GM19239 (cell line): ENCODE measurements around the gene PLOD1.
"Not testable (repeated sequence)": the region's sequence is repeated elsewhere in the genome, so short reads cannot be mapped to it uniquely, and the experiment has no call there.

Experiments used
- DNase-seq: peaks from one replicate; pipeline ENCODE4 v3.0.0; 2011; ENCODE audit warnings: low spot score; ENCODE audit not compliant: insufficient read length
- FAIRE-seq: peaks from 2 replicates; lab custom pipeline; 2011; peaks lifted over from hg19 to GRCh38; lab: Jason Lieb, UNC

Gene PLOD1

GRCh38 chr1:11935733-11936132, 1.2 kb downstream of the PLOD1 start:
- FAIRE-seq, DNase-seq: not testable (repeated sequence)

- no peak for FAIRE-seq
- no peak for DNase-seq
Measured at GRCh38 chr1:11938722-11939526, 4.4 kb downstream of the PLOD1 start.

GRCh38 chr1:11939794-11940193, 5.3 kb downstream of the PLOD1 start:
- not testable (repeated sequence) for DNase-seq, FAIRE-seq

GRCh38 chr1:11940260-11940921, 5.9 kb downstream of the PLOD1 start:
- no peak for DNase-seq
- no peak for FAIRE-seq

- DNase-seq (no peak), FAIRE-seq (no peak)
Measured at GRCh38 chr1:11942280-11942679, 7.8 kb downstream of the PLOD1 start.

- DNase-seq (no peak), FAIRE-seq (no peak)
Measured at GRCh38 chr1:11943619-11944018, 9.1 kb downstream of the PLOD1 start.

- DNase-seq, result no peak
- FAIRE-seq, result no peak
Measured at GRCh38 chr1:11944358-11944931, 9.9 kb downstream of the PLOD1 start.

- FAIRE-seq (no peak), DNase-seq (no peak)
Measured at GRCh38 chr1:11946647-11947046, 12.1 kb downstream of the PLOD1 start.

GRCh38 chr1:11948822-11949458, 14.4 kb downstream of the PLOD1 start:
- DNase-seq, result no peak
- FAIRE-seq, result no peak

- FAIRE-seq (no peak), DNase-seq (no peak)
Measured at GRCh38 chr1:11951901-11952300, 17.4 kb downstream of the PLOD1 start.

- DNase-seq, result no peak
- FAIRE-seq, result no peak
Measured at GRCh38 chr1:11952455-11953109, 18.1 kb downstream of the PLOD1 start.

GRCh38 chr1:11955221-11955620, 20.7 kb downstream of the PLOD1 start:
- no peak for DNase-seq
- FAIRE-seq, result no peak

- DNase-seq, result no peak
- FAIRE-seq, result no peak
Measured at GRCh38 chr1:11957398-11957797, 22.9 kb downstream of the PLOD1 start.

- DNase-seq (no peak), FAIRE-seq (no peak)
Measured at GRCh38 chr1:11957897-11958296, 23.4 kb downstream of the PLOD1 start.

GRCh38 chr1:11960276-11960675, 25.8 kb downstream of the PLOD1 start:
- DNase-seq (no peak), FAIRE-seq (no peak)

GRCh38 chr1:11960715-11961114, 26.2 kb downstream of the PLOD1 start:
- DNase-seq (no peak), FAIRE-seq (no peak)

- FAIRE-seq, result no peak
- no peak for DNase-seq
Measured at GRCh38 chr1:11961230-11961629, 26.7 kb downstream of the PLOD1 start.

GRCh38 chr1:11963622-11964021, 29.1 kb downstream of the PLOD1 start:
- DNase-seq (no peak), FAIRE-seq (no peak)

GRCh38 chr1:11964656-11965055, 30.1 kb downstream of the PLOD1 start:
- DNase-seq, result no peak
- FAIRE-seq, result no peak

GRCh38 chr1:11967028-11967547, 32.6 kb downstream of the PLOD1 start:
- FAIRE-seq (no peak), DNase-seq (peak; percentile 38)
